Small intestine (tissue), 7 donors: Measurements from ENCODE around the gene KRT86. TPM values are rescaled to one million over a fixed set of nuclear protein-coding genes. Genes with fewer than 3 reads are reported as not detected.
"Not testable (repeated sequence)": the region's sequence is repeated elsewhere in the genome, so short reads cannot be mapped to it uniquely, and the experiment has no call there.

Source experiments
- DNase-seq, 2 donors: peaks; one replicate each; pipeline versions ENCODE4 v3.0.0 to v3.0.0-alpha.2; 2013
- FAIRE-seq: peaks from 2 replicates; lab custom pipeline; 2012; peaks lifted over from hg19 to GRCh38; lab: Jason Lieb, UNC
- H3K27ac ChIP-seq, 3 donors: one replicate each; pipeline ENCODE4 v1.5.1; 2013; ENCODE audit warnings: low read length in 2 of 3, mild to moderate bottlenecking in 2 of 3, control low read depth in 1 of 3, inconsistent platforms in 1 of 3, low read depth in 1 of 3, moderate library complexity in 1 of 3
- H3K27me3 ChIP-seq, 3 donors: one replicate each; pipeline ENCODE4 v1.6.1; 2013; ENCODE audit warnings: low read length in 3 of 3, inconsistent platforms in 1 of 3; ENCODE audit not compliant: control insufficient read depth in 3 of 3, insufficient read depth in 3 of 3
- H3K36me3 ChIP-seq, 3 donors: one replicate each; pipeline ENCODE4 v1.6.1; 2013; ENCODE audit warnings: low read length in 3 of 3, inconsistent platforms in 1 of 3, low read depth in 1 of 3, mild to moderate bottlenecking in 1 of 3, moderate library complexity in 1 of 3; ENCODE audit not compliant: control insufficient read depth in 3 of 3, insufficient read depth in 2 of 3
- H3K4me1 ChIP-seq, 3 donors: one replicate each; pipeline ENCODE4 v1.6.1; 2013; ENCODE audit warnings: low read length in 2 of 3, inconsistent platforms in 1 of 3, low read depth in 1 of 3, mild to moderate bottlenecking in 1 of 3, moderate library complexity in 1 of 3; ENCODE audit not compliant: control insufficient read depth in 3 of 3, insufficient read depth in 2 of 3
- H3K4me3 ChIP-seq, 3 donors: one replicate each; pipeline ENCODE4 v1.5.1; 2013; ENCODE audit warnings: low read length in 3 of 3, control low read depth in 1 of 3, inconsistent platforms in 1 of 3, low read depth in 1 of 3, mild to moderate bottlenecking in 1 of 3, moderate library complexity in 1 of 3
- H3K9me3 ChIP-seq, 2 donors: one replicate each; pipeline ENCODE4 v1.6.1; 2013; ENCODE audit warnings: low read depth in 1 of 2, low read length in 1 of 2; ENCODE audit not compliant: control insufficient read depth in 2 of 2, insufficient read depth in 1 of 2
- WGBS, 3 donors: extraction: QIAGEN DNeasy Blood & Tissue Kit; methylation state at CpG; one replicate each; pipeline ENCODE4 v1.1.7; 2013; 5-methylcytosine and 5-hydroxymethylcytosine counted together
- polyA plus RNA-seq, 4 donors: library from polyadenylated mRNA; stranded (reverse) in 3 of 4; unstranded in 1 of 4; fragments of 200-250 nt in 3 of 4; fragments of 120-200 nt in 1 of 4; gene quantifications; one replicate each; pipeline versions ENCODE4 v1.2.1 to v1.2.3, GENCODE V29; 2013
- donor health status: healthy with polysubstance abuse.
- donor health status: control.
- donor health status: control.
- donor health status: Bipolar disorder and iron deficiency.
- donor health status: healthy.

KRT86 gene
- polyA plus RNA-seq, 4 donors, result 0.01 to 0.84 (median 0.54) TPM; not detected in 1

GRCh38 chr12:52257074-52257551 is 17.3 kb upstream of the KRT86 start:
- FAIRE-seq (no peak), DNase-seq (no peak)
- Histone ChIP-seq H3K4me3 (no peak overlapping the region), H3K9me3 (peaks cover 0 to 20% of the 10 kb centered on the region in 2 donors), H3K27ac (no peak overlapping the region), H3K36me3 (no peaks in the 10 kb centered on the region), H3K27me3 (peaks cover 0 to 81% (median 28%) of the 10 kb centered on the region in 3 donors), H3K4me1 (peaks cover 0 to 3% (median 0%) of the 10 kb centered on the region in 3 donors)
- WGBS, 3 donors, result 85 to 89% (median 86%) methylated on average over 4 of the region's 4 CpGs

- not testable (repeated sequence) for FAIRE-seq, H3K4me3 ChIP-seq, H3K27ac ChIP-seq, H3K36me3 ChIP-seq, H3K4me1 ChIP-seq, DNase-seq
- peaks cover 0 to 80% (median 28%) of the 10 kb centered on the region in 3 donors for H3K27me3 ChIP-seq
- 48 to 64% (median 51%) methylated on average over 13 of the region's 13 CpGs for whole genome bisulfite sequencing, 3 donors
- peaks cover 0 to 28% of the 10 kb centered on the region in 2 donors for H3K9me3 ChIP-seq
Measured at GRCh38 chr12:52257922-52258321, 16.5 kb upstream of the KRT86 start.

- FAIRE-seq (no peak), DNase-seq (peak; percentile 25 to 64)
- Histone ChIP-seq H3K4me3 (peak overlapping the region in 1 of 3 donors; percentile 7), H3K9me3 (peaks cover 0 to 33% of the 10 kb centered on the region in 2 donors), H3K27me3 (peaks cover 0 to 79% (median 28%) of the 10 kb centered on the region in 3 donors), H3K36me3 (no peaks in the 10 kb centered on the region), H3K27ac (no peak overlapping the region), H3K4me1 (peaks cover 0 to 3% (median 0%) of the 10 kb centered on the region in 3 donors)
- 5 to 13% (median 9%) methylated on average over 56 to 72 of the region's 72 CpGs for WGBS, 3 donors
Measured at GRCh38 chr12:52258335-52258901, 16.0 kb upstream of the KRT86 start.

- no peak for DNase-seq
- 75 to 87% (median 77%) methylated on average over 6 of the region's 6 CpGs for WGBS, 3 donors
- Histone ChIP-seq H3K27ac (no peak overlapping the region), H3K4me1 (peaks cover 0 to 3% (median 0%) of the 10 kb centered on the region in 3 donors), H3K27me3 (peaks cover 0 to 70% (median 25%) of the 10 kb centered on the region in 3 donors), H3K36me3 (no peaks in the 10 kb centered on the region), H3K4me3 (no peak overlapping the region), H3K9me3 (peaks cover 0 to 40% of the 10 kb centered on the region in 2 donors)
- no peak for FAIRE-seq
Measured at GRCh38 chr12:52259657-52260243, 14.7 kb upstream of the KRT86 start.

- 48 to 65% (median 55%) methylated on average over 9 of the region's 9 CpGs for WGBS, 3 donors
- Histone ChIP-seq H3K4me3 (no peak overlapping the region), H3K27me3 (peaks cover 0 to 62% (median 21%) of the 10 kb centered on the region in 3 donors), H3K27ac (no peak overlapping the region), H3K36me3 (no peaks in the 10 kb centered on the region), H3K9me3 (peaks cover 0 to 40% of the 10 kb centered on the region in 2 donors), H3K4me1 (peaks cover 0 to 3% (median 0%) of the 10 kb centered on the region in 3 donors)
- no peak for FAIRE-seq
- DNase-seq, result no peak
Measured at GRCh38 chr12:52260361-52261207, 13.9 kb upstream of the KRT86 start.

- H3K27ac ChIP-seq, result no peak overlapping the region
- H3K4me1 ChIP-seq, result peaks cover 0 to 3% (median 0%) of the 10 kb centered on the region in 3 donors
- H3K27me3 ChIP-seq, result peaks cover 0 to 58% (median 21%) of the 10 kb centered on the region in 3 donors
- 71 to 88% (median 88%) methylated on average over 1 of the region's 1 CpG for WGBS, 3 donors
- DNase-seq (no peak), FAIRE-seq (no peak)
- peaks cover 0 to 40% of the 10 kb centered on the region in 2 donors for H3K9me3 ChIP-seq
- H3K36me3 ChIP-seq, result no peaks in the 10 kb centered on the region
- H3K4me3 ChIP-seq, result no peak overlapping the region
Measured at GRCh38 chr12:52261208-52261484, 13.3 kb upstream of the KRT86 start.

GRCh38 chr12:52262286-52262685 is 12.2 kb upstream of the KRT86 start:
- no peak overlapping the region for H3K4me3 ChIP-seq
- no peaks in the 10 kb centered on the region for H3K36me3 ChIP-seq
- no peak for FAIRE-seq

GRCh38 chr12:52263761-52264434 is 10.5 kb upstream of the KRT86 start:
- peak in 1 of 2 donors; percentile 17 for DNase-seq
- FAIRE-seq, result no peak
- peaks cover 0 to 31% (median 5%) of the 10 kb centered on the region in 3 donors for H3K27me3 ChIP-seq
- no peak overlapping the region for H3K4me3 ChIP-seq
- peaks cover 0 to 40% of the 10 kb centered on the region in 2 donors for H3K9me3 ChIP-seq
- H3K27ac ChIP-seq, result no peak overlapping the region
- no peaks in the 10 kb centered on the region for H3K4me1 ChIP-seq
- 87 to 90% (median 89%) methylated on average over 7 of the region's 7 CpGs for WGBS, 3 donors
- no peaks in the 10 kb centered on the region for H3K36me3 ChIP-seq

More at GRCh38 chr12:52262286-52262685, 12.2 kb upstream of the KRT86 start:
- DNase-seq, result no peak
- Histone ChIP-seq H3K27ac (no peak overlapping the region), H3K27me3 (peaks cover 0 to 46% (median 13%) of the 10 kb centered on the region in 3 donors), H3K9me3 (peaks cover 0 to 40% of the 10 kb centered on the region in 2 donors), H3K4me1 (peaks cover 0 to 3% (median 0%) of the 10 kb centered on the region in 3 donors)
- WGBS, 3 donors, result 87 to 93% (median 91%) methylated on average over 3 of the region's 3 CpGs
